ENCODE data around the gene GPR150.

DNA sequence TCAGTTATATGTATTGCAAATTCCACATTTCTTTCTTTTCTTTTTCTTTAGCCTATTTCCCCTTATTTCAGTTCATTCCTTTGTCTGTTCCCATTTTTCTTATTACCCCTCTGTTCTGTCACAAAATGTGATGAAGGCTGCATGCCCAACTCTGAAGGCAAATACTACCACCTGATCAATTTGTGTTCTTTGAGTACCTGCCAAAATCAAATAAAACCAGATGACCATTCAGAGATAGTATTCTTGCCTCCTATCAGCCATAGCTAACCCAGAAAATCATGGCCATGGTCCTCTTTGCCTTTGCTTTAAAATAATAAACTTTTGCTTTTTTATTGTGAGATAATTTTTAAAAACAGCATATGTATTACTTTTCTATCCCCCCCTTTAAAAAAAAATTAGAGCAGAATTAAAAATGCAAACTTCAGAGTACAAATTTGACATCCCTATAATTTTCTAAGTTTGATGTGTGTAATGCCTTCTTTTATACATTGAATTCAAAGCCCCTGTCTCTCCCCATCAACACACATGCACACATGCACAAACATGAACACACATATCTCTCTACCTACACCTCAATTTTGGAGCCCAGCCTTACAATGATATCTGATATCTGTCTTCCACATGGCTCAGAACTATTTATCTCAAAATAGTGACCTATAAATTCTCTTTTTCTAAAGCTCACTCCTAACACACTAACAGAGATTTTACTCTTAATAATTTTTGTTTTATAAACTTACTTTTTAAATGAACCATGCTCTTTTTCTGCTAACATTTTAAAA lies 30.1 kb downstream of the GPR150 start:
- TF ChIP-seq EZH2 (IDR thresholded peaks at IDR 0.05; ENCODE audit: insufficient read depth, low read length): no peak
- no peak for TF ChIP-seq CTCF (IDR thresholded peaks at IDR 0.05; ENCODE audit: insufficient read depth, low read depth, low read length)

Measured in astrocyte (in vitro differentiated cells and primary cell).